ENCODE measurements around the gene DAPP1.

DAPP1 gene

GRCh38 chr4:99915449-99915848 is 98.8 kb downstream of the DAPP1 start:
- no peak for DNase-seq (ENCODE audit: low spot score)

DNA sequence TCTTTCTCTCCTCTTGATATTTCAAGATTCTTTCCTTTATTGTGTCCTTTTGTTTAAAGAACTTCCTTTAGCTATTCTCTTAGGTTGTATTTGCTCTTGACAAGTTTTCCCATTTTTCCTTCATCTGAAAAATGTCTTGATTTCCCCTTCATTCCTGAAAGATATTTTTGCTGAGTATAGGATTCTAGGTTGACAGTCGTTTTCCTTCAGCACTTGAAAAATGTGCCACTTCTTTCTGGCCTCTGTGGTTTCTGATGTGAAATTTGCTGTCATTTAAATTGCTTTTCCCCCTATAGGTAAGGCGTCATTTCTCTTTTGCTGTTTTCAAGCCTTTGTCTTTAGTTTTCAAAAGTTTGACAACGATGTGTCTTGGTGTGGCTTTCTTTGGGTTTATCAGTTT is 100.9 kb downstream of the DAPP1 start:
- DNase-seq (ENCODE audit: low spot score) = no peak

GRCh38 chr4:99918656-99919055 is 102.0 kb downstream of the DAPP1 start:
- DNase-seq (ENCODE audit: low spot score) = no peak

All from cerebellar cortex (tissue), 1 donor.